ENCODE data around the gene GPRASP2.

DNA sequence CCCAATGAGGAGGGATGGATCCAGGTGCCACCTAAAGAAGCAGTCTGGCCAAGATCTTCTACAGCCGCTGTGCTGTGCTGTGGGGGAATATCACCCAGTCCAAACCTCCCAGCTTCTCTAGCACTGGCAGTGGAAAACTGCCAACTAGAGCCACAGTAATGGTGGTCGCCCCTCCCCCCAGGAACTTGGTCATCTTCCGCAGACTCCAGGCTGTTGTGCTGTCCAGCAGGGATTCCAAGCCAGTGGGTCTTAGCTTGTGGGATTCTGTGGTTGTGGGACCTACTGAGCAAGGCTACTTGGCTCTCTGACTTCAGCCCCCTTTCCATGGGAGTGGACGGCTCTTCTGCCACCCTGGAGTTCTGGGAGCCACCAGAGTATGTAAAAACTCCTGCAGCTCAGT lies 42.7 kb upstream of the GPRASP2 start:
- TF ChIP-seq, protein P1, sequence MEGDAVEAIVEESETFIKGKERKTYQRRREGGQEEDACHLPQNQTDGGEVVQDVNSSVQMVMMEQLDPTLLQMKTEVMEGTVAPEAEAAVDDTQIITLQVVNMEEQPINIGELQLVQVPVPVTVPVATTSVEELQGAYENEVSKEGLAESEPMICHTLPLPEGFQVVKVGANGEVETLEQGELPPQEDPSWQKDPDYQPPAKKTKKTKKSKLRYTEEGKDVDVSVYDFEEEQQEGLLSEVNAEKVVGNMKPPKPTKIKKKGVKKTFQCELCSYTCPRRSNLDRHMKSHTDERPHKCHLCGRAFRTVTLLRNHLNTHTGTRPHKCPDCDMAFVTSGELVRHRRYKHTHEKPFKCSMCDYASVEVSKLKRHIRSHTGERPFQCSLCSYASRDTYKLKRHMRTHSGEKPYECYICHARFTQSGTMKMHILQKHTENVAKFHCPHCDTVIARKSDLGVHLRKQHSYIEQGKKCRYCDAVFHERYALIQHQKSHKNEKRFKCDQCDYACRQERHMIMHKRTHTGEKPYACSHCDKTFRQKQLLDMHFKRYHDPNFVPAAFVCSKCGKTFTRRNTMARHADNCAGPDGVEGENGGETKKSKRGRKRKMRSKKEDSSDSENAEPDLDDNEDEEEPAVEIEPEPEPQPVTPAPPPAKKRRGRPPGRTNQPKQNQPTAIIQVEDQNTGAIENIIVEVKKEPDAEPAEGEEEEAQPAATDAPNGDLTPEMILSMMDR (IDR thresholded peaks at IDR 0.05; ENCODE audit: insufficient read depth, low read length, poor library complexity, severe bottlenecking), result no peak
- TF ChIP-seq EZH2phosphoT487 (conservative IDR thresholded peaks at IDR 0.05; ENCODE audit: low read length), result no peak
